GM04504 (cell line): Measurements from ENCODE around the gene LIMS2.

Experiments
- DNase-seq: peaks from one replicate; pipeline ENCODE4 v3.0.0-alpha.2; 2012; ENCODE audit warnings: low read depth

LIMS2 gene

DNA sequence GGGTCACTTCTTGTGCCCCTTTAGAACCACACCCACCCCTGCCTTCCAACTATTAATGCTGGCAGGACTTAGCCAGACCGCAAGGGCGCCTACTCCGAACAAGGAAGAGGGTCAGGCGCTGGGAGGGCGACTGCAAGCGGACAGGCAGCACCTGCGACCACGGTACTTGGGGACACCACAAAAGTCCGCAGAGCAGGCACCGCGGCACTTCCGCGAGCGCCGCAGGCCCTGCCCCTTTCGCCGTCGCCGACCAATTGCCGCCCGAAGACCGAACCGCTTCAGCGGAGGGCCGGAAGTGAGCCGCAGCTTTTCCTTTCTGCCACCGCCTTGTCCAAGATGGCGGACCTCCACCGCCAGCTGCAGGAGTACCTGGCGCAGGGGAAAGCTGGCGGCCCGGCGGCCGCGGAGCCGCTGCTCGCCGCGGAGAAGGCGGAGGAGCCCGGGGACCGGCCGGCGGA is 25.9 kb upstream of the LIMS2 start, which contains the start of gene SFT2D3:
SFT2D3 (plus strand) TSS at position 305 of the 458 bp plus-strand sequence; CDS start at position 337, 32 bp downstream.
- DNase-seq = peak; percentile 76

GRCh38 chr2:127700527-127701192 is 25.3 kb upstream of the LIMS2 start:
- no peak for DNase-seq

- DNase-seq = no peak
Measured at GRCh38 chr2:127698553-127699355, 23.4 kb upstream of the LIMS2 start.

DNA sequence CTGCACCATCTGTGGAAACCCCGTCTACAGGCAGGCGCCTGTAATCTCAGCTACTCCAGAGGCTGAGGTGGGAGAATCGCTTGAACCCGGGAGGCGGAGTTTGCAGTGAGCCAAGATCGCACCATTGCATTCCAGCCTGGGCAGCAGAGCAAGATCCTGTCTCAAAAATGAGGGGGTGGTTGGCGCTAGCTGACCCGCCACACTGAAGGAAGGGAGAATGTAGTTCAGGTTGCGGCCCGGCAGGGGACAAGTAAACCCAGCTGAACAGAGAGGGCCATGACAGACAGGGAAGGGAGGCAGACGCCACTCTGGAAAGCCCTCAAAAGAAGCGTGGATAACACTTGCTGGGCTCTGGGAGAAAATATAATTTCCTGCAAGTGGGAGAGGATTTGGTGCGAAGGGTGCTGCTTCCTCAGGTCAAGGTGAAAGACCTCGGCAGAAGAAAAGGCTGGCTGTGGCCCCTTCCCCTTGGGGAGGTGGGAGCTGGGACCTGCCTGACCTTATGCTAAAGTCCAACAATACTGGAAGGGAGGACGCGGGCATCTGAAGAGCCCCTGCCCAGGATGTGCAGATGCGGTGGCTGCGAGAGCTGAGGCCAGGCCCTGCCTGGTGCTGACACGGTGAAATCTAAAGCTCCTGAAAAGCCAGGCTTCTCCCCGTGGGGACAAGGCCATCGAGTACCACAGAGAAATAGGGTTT is 22.3 kb upstream of the LIMS2 start:
- no peak for DNase-seq

DNA sequence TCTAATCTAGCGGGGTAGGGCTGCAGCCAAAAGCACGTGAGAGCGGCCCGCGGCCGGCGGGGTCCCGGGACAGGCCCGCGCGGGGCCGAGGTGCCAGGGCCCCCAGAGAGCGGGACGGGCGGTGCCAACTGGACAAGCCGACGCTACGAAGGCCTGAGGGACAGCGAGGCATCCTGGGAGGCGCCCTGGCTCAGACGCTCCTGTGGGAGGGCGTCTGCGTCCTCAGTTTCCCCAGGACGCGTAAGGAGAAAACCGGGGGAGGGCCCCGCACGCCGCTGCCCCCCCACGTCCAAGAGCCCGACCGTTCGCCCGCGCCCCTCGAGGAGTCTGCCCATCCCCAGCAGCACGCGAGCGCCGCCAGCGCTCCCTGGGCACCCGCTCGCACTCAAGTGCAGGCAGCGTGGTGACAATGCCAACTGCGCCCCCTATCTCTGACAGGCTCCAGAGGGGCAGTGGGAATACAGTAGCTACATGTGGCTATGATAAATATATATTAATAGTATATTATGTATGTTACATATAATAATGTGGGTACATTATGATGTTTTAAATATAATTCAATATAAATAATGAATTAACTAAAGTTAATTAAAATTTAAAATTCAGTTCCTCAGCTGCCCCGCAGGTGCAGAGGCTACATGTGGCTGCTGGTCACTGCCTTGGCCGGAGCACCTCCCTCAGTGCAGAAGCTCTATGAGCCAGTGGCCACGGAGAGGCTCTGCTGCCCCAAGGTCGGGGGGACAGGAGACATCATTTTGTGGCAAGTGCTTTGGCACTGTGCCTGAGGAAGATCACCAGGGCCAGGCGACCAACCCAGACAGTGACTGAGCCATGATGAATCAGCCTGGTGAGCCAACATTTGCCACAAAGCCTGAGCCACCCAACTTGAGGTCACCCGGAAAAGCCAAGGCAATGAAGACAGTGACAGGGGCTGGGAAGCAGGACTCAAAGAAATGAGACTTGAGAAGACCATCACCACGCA is 20.5 kb upstream of the LIMS2 start:
- no peak for DNase-seq

DNA sequence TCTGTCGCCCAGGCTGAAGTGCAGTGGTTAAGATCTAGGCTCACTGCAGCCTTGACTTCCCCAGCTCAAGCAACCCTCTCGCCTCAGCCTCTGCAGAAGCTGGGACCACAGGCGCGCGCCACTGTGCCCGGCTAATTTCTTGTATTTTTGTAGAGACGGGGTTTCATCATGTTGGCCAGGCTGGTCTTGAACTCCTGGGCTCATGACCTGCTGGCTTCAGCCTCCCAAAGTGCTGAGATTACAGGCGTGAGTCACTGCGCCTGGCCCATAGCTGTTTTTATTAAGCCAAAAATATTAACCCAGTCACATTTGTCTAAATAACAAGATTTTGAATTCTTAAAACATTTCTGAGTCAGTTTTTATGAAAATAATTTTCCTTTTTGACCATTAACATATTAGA is 19.7 kb upstream of the LIMS2 start:
- DNase-seq = no peak

DNA sequence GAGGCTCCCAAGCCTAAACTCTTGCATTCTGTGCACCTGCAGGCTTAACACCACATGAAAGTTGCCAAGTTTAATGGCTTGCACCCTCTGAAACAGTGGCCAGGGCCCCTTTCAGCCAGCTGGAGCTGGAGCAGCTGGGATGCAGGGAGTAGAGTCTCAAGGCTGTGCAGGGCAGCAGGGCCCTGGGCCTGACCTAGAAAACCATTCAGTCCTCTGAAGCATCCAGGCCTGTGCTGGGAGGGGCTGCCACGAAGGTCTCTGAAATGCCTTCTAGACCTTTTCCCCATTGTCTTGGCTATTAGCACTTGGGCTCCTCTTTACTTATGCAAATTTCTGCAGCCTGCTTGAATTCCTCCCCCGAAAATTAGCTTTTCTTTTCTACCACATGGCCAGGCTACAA is 15.4 kb upstream of the LIMS2 start:
- DNase-seq = no peak

DNA sequence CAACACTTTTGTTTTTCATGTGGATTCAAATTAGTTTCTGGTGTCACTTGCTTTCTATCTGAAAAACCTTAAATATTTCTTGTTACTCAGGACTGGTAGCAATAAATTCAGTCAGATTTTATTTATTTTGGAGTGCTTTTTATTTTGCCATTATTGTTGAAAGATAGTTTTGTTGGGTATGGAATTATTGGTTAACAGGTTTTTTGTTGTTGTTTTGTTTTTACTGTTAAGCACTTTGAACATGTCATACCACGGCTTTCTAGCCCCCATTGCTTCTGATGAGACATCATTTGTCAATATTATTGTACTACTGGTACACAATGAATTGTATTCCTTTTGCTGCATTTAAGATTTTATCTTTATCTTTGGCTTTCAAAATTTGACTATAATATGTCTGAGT is 13.1 kb upstream of the LIMS2 start:
- no peak for DNase-seq

DNA sequence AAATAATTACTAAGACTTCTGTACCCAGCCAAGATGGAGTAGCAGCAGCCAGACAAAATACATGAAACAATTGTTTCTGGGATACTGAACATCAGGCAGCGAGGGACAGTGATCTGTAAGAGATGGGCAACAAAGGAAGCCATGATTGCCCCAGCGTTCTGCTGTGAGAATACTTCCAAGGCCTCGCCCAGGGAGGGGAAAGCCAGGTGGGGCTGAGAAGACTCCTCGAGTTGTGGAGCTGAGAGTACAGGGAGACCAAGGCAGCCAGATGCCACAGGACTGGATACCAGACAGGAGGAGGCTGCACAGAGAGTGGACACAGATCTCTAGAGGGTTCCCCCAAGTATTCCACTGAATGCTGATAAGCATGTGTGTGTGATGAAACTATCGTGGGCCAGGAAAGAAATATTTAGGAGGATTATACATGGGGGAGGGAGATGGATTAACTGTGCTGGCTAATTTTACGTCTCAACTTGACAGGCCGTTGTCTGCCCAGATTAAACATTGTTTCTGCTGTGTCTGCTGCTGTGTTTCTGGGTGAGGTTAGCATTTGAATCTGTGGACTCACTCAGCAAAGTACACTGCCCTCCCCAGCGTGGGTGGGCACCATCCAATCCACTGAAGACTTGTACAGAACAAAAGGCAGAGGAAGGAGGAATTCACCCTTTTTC is 10.2 kb upstream of the LIMS2 start:
- DNase-seq = no peak

DNA sequence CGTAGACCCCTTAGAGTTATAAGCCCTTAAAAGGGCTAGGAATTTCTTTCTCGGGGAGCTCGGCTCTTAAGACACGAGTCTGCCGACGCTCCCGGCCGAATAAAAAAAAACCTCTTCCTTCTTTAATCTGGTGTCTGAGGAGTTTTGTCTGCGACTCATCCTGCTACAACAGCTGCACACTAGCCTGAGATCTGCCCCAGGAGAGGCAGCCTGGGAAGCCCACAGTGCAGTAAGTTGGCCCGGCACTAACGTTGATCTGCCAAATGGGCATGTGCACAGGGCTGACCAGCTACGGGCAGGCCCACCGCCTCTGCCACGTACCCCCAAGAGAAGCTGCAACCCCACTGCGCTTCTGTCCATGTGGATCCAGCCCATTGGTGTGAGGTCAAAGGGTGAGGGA is 8.4 kb upstream of the LIMS2 start:
- DNase-seq = no peak

- DNase-seq = no peak
Measured at GRCh38 chr2:127683056-127683455, 7.7 kb upstream of the LIMS2 start.

GRCh38 chr2:127681976-127682857 is 6.9 kb upstream of the LIMS2 start:
- DNase-seq = no peak

DNA sequence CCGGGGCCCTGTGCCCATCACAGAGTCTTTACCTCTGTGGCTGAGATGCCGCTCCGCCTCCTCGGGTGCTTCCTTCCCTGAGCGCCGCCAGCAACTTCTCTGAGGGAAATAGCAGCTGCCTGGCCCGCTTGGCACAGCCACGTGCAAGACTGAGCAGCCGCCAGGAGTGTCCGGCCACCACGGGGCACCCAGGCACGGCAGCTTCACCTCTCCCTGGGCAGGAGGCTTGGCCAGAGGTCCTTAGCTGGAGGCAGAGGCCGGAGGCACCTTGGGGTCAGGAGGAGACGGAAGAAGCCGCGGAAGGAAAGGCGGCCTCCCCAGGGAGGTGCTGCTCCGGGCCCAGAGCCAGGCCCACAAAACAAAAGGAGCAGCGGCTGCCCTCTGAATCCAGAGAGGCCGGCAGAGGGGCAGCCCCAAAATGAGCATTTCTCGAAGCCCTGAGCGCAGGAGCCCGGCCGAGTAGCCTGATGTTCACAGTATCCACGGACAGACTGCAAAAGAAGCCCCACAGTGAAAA is 6.0 kb upstream of the LIMS2 start:
- no peak for DNase-seq

DNA sequence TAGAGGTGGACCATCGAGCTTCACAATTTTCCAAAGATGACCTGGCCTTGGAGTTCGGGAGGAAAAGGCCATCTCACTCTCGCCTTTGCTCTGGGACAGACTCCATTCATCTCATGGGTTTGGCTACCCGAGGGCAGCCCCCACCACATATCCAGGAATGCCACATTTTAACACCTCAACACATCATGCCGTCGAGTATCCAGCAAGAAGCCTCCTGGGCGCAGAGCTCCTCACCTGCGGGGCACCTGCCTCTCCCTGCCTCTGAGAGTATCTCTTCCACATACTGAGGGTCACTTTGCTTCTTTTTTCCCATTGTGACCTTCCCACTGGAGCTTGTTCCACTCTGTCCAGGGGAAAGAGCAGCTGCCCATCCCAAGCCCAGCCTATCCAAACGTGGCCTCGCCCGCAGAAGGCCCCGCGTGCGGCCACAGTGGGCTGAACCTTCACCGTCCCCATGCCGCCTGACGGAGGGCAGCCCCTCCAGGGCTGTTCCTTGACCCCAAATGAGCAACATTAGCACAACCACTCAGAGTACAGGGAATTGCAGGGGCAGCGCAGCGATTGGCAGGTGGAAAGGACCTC is 5.5 kb upstream of the LIMS2 start:
- DNase-seq = no peak

GRCh38 chr2:127679680-127680361 is 4.5 kb upstream of the LIMS2 start:
- DNase-seq = no peak

DNA sequence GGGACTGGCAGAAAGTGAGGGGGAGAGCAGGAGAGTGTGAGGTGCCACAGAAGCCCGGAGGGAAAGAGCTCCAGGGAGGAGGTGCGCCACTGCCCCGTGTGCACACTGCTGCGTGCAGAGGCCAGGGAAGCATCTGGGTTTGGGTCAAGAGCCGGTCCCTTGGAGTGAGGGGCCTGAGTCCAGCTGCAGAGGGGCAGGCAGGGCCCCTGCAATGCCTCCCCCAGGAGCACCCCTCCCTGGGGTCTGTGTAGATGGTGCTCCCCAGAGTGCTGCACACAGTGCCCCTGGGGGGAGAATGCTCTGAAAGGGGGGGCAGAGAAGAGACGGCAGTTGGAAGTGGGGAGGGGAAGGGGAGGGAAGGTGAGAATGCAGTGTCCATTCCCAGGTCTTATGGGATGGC is 3.7 kb upstream of the LIMS2 start:
- DNase-seq = no peak

DNA sequence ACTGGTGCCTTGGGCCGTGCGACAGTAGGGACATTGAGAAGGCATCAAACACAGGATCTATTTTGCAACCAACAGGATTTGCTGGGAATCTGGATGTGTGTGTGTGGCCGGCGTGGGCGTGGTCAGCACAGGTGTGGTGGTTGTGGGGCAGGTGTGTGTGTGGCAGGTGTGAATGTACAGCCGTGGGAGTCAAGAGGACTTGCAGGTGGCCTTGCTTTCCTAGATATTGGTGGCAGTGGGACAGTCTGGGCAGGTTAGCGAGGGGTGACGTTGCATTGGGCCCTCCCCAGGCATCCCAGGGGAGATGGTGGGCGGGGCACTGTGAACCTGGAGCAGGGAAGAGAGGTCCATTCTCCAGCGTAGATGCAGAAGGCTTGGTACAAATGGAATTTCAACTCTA is 3.2 kb upstream of the LIMS2 start:
- DNase-seq = no peak

GRCh38 chr2:127676906-127677305 is 1.6 kb upstream of the LIMS2 start:
- no peak for DNase-seq
